Measurements from ENCODE around the gene PPFIA2.

- TF ChIP-seq FOXM1 (IDR thresholded peaks at IDR 0.05; ENCODE audit: borderline replicate concordance, low read depth) = no peak
- TF ChIP-seq RAD21 (IDR thresholded peaks at IDR 0.05; ENCODE audit: low read depth) = peak; percentile 42
- TF ChIP-seq TCF12 (IDR thresholded peaks at IDR 0.05; ENCODE audit: low read depth) = no peak
- no peak for TF ChIP-seq EP300 (IDR thresholded peaks at IDR 0.05; ENCODE audit: borderline replicate concordance)
- TF ChIP-seq CREB1 (IDR thresholded peaks at IDR 0.05; ENCODE audit: low read depth) = no peak
- TF ChIP-seq NFIC (IDR thresholded peaks at IDR 0.05) = no peak
- no peak for TF ChIP-seq TAF1 (IDR thresholded peaks at IDR 0.05; ENCODE audit: low read depth)
Measured at GRCh38 chr12:81797100-81797499, 38.0 kb upstream of the PPFIA2 start.
